ENCODE data around the gene TBR1. TPM values are rescaled to one million over a fixed set of nuclear protein-coding genes. Genes with fewer than 3 reads are reported as not detected.

The TBR1 gene
- total RNA-seq, 4 donors from 2014 or later = 0.06 TPM; not detected in 3

DNA sequence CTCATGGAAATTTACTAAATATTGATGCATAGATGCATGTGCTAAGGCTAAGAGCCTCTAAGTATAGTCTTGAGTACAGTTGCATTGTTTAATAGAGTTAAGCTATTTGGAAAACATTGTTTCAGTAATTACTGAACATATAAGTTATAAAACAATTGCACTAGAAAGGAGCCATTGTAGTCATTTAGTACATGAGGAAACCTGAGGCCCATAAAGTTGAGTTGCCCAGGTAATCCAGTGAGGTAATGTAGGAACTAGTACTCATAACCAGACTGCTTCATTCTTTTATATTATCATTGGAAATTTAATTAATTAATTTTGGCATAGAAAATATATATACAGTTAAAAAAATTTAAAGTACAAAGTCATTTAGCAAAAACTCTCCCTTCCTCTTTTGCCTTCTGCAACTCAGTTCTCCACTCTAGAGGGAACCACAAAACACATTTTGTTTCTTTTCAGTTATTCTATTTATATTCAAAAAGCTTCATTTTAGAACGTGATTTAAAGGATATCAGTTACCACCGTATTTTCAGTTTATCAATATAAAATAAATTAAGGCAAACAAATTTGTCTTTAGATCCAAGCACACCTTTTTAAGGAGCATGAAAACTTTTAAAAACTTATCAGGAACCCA, 27.8 kb upstream of the TBR1 start:
- no peak for TF ChIP-seq POLR2A (IDR thresholded peaks at IDR 0.05)
- TF ChIP-seq, protein P1, sequence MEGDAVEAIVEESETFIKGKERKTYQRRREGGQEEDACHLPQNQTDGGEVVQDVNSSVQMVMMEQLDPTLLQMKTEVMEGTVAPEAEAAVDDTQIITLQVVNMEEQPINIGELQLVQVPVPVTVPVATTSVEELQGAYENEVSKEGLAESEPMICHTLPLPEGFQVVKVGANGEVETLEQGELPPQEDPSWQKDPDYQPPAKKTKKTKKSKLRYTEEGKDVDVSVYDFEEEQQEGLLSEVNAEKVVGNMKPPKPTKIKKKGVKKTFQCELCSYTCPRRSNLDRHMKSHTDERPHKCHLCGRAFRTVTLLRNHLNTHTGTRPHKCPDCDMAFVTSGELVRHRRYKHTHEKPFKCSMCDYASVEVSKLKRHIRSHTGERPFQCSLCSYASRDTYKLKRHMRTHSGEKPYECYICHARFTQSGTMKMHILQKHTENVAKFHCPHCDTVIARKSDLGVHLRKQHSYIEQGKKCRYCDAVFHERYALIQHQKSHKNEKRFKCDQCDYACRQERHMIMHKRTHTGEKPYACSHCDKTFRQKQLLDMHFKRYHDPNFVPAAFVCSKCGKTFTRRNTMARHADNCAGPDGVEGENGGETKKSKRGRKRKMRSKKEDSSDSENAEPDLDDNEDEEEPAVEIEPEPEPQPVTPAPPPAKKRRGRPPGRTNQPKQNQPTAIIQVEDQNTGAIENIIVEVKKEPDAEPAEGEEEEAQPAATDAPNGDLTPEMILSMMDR (IDR thresholded peaks at IDR 0.05) = no peak
- intact Hi-C loops (cut with DNase I; ENCODE audit: low total_unique reads) = no loop called here
- 89 to 91% methylated on average over 2 of the region's 2 CpGs for WGBS, 2 donors
- no peak overlapping the region for H3K4me3 ChIP-seq (ENCODE audit: low read depth, poor library complexity, severe bottlenecking)
- DNase-seq (ENCODE audit: low spot score in 2 of 2) = no peak

DNA sequence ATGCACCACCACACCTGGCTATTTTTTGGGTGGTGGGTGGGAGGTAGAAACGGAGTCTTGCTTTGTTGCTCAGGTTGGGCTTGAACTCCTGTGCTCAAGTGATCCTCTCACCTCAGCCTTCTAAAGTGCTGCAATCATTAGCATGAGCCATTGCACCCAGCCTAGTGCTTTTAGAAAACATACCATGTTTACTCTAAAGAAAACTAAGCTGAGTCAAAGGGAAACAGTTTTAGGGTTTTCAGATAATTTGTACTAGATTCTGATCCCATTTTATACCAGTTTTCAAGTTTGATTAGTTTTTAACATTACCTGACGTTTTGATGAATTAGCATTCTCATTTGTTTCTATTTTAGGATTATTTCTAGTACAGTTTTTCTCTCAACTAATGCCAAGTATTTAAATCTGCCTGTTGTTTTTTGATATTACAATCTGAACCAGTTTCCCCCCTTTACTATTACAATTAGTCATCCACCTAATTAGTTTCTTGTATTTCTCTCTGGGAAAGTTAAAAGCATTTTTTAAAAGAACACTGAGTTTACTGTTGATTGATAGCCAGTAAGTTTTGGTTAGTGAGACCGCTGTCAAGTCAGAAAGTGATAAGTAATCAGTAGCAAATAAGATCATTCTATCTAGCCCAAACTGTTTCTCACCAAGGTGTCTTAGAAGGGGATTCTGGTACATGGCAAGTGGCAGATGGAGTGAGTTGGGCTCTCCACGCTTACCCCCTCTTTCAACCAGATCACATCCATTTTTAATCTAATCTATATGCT, 24.2 kb upstream of the TBR1 start:
- no peak overlapping the region for H3K4me3 ChIP-seq (ENCODE audit: low read depth, poor library complexity, severe bottlenecking)
- WGBS, 2 donors = 88 to 94% methylated on average over 4 of the region's 4 CpGs
- intact Hi-C loops (cut with DNase I; ENCODE audit: low total_unique reads) = no loop called here
- DNase-seq (ENCODE audit: low spot score in 2 of 2) = no peak
- no peak for TF ChIP-seq POLR2A (IDR thresholded peaks at IDR 0.05)
- TF ChIP-seq, protein P1 (IDR thresholded peaks at IDR 0.05) = no peak

DNA sequence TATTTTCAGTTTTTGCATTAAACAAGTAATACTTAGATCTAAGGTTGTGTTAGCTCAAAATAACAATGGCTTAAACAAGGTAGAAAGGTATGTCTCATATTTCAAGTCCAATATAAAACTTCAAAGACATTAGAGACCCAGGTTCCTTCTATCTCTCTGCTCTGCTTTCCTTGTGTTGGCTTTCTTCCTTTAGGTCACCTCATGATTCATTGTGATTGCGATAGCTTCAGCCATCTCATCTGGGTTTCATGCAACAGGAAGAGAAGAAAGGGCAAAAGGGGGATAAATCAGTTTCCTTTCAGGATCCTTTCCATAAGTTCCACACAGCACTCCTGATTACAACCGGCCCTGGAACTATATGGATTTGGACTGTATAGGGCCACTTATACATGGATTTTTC, 16.0 kb upstream of the TBR1 start:
- no peak for TF ChIP-seq POLR2A (IDR thresholded peaks at IDR 0.05)
- TF ChIP-seq, protein P1 (IDR thresholded peaks at IDR 0.05) = no peak
- no peak overlapping the region for H3K4me3 ChIP-seq (ENCODE audit: low read depth, poor library complexity, severe bottlenecking)
- intact Hi-C loops (cut with DNase I; ENCODE audit: low total_unique reads) = no loop called here
- DNase-seq (ENCODE audit: low spot score in 2 of 2) = no peak
- WGBS, 2 donors = 99 to 100% methylated on average over 2 of the region's 2 CpGs

DNA sequence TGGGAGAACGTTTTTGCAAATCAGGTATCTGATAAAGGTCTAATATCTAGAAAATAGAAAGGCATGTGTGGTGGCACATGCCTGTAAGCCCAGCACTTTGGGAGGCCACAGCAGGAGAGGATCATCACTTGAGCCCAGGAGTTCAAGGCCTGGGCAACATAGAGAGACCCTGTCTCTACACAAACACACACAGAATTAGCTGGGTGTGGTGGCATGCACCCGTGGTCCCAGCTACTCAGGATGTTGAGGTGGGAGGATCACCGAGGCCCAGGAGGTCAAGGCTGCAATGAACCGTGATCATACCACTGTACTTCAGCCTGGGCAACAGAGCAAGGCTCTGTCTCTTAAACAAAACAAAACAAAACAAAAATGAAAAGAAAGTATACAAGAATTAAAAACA, 13.8 kb upstream of the TBR1 start:
- no peak for DNase-seq (ENCODE audit: low spot score in 2 of 2)
- intact Hi-C loops (cut with DNase I; ENCODE audit: low total_unique reads) = no loop called here
- WGBS, 2 donors = 92 to 99% methylated on average over 4 of the region's 4 CpGs
- no peak for TF ChIP-seq POLR2A (IDR thresholded peaks at IDR 0.05)
- TF ChIP-seq, protein P1 (IDR thresholded peaks at IDR 0.05) = no peak
- no peak overlapping the region for H3K4me3 ChIP-seq (ENCODE audit: low read depth, poor library complexity, severe bottlenecking)

- intact Hi-C loops (cut with DNase I; ENCODE audit: low total_unique reads) = no loop called here
- 67 to 80% methylated on average over 5 of the region's 5 CpGs for WGBS, 2 donors
- H3K4me3 ChIP-seq (ENCODE audit: low read depth, poor library complexity, severe bottlenecking) = no peak overlapping the region
- TF ChIP-seq, protein P1 (IDR thresholded peaks at IDR 0.05) = no peak
- TF ChIP-seq POLR2A (IDR thresholded peaks at IDR 0.05) = no peak
- no peak for DNase-seq (ENCODE audit: low spot score in 2 of 2)
These were observed 9.8 kb upstream of the TBR1 start for GRCh38 chr2:161406316-161406715.

Measured in lower leg skin (tissue), 4 donors.